Ishikawa (cell line): ENCODE results near the gene SORBS2.

Source experiments
- CEBPB ChIP-seq: IDR thresholded peaks from 2 replicates; pipeline ENCODE4 v1.6.1; 2012
- CREB1 ChIP-seq: IDR thresholded peaks from 2 replicates; pipeline ENCODE4 v1.6.1; 2012; ENCODE audit warnings: low read depth
- EGR1 ChIP-seq: IDR thresholded peaks from 2 replicates; pipeline ENCODE4 v1.6.1; 2012
- EP300 ChIP-seq: IDR thresholded peaks from 2 replicates; pipeline ENCODE4 v1.6.1; 2012; ENCODE audit warnings: borderline replicate concordance
- FOXM1 ChIP-seq: IDR thresholded peaks from 2 replicates; pipeline ENCODE4 v1.6.1; 2012; ENCODE audit warnings: low read depth, borderline replicate concordance
- NFIC ChIP-seq: IDR thresholded peaks from 2 replicates; pipeline ENCODE4 v1.6.1; 2012
- RAD21 ChIP-seq: IDR thresholded peaks from 2 replicates; pipeline ENCODE4 v1.6.1; 2012; ENCODE audit warnings: low read depth
- TAF1 ChIP-seq: IDR thresholded peaks from 2 replicates; pipeline ENCODE4 v1.6.1; 2012; ENCODE audit warnings: low read depth, mild to moderate bottlenecking
- TCF12 ChIP-seq: IDR thresholded peaks from 2 replicates; pipeline ENCODE4 v1.6.1; 2012; ENCODE audit warnings: low read depth
- TEAD4 ChIP-seq: IDR thresholded peaks from 2 replicates; pipeline ENCODE4 v1.6.1; 2012
- USF1 ChIP-seq: IDR thresholded peaks from 2 replicates; pipeline ENCODE4 v1.6.1; 2012
- YY1 ChIP-seq: IDR thresholded peaks from 2 replicates; pipeline ENCODE4 v1.6.1; 2012; ENCODE audit warnings: low read depth
- ZBTB7A ChIP-seq: IDR thresholded peaks from 2 replicates; pipeline ENCODE4 v1.6.1; 2012; ENCODE audit warnings: low read depth
- TF ChIP-seq, protein P1 (sequence below): IDR thresholded peaks from 2 replicates; pipeline ENCODE4 v1.6.1; 2012; ENCODE audit warnings: low read depth, mild to moderate bottlenecking
- TF ChIP-seq, protein P2 (sequence below): IDR thresholded peaks from 2 replicates; pipeline ENCODE4 v1.6.1; 2012

Gene SORBS2

GRCh38 chr4:185562531-185562930 lies 249.5 kb downstream of the SORBS2 start:
- TF ChIP-seq TCF12 = no peak
- no peak for TF ChIP-seq CREB1
- TF ChIP-seq FOXM1 = no peak
- no peak for TF ChIP-seq EGR1
- no peak for TF ChIP-seq TAF1
- TF ChIP-seq ZBTB7A = no peak
- no peak for TF ChIP-seq EP300
- TF ChIP-seq CEBPB = no peak
- TF ChIP-seq RAD21 = no peak
- TF ChIP-seq, protein P1, sequence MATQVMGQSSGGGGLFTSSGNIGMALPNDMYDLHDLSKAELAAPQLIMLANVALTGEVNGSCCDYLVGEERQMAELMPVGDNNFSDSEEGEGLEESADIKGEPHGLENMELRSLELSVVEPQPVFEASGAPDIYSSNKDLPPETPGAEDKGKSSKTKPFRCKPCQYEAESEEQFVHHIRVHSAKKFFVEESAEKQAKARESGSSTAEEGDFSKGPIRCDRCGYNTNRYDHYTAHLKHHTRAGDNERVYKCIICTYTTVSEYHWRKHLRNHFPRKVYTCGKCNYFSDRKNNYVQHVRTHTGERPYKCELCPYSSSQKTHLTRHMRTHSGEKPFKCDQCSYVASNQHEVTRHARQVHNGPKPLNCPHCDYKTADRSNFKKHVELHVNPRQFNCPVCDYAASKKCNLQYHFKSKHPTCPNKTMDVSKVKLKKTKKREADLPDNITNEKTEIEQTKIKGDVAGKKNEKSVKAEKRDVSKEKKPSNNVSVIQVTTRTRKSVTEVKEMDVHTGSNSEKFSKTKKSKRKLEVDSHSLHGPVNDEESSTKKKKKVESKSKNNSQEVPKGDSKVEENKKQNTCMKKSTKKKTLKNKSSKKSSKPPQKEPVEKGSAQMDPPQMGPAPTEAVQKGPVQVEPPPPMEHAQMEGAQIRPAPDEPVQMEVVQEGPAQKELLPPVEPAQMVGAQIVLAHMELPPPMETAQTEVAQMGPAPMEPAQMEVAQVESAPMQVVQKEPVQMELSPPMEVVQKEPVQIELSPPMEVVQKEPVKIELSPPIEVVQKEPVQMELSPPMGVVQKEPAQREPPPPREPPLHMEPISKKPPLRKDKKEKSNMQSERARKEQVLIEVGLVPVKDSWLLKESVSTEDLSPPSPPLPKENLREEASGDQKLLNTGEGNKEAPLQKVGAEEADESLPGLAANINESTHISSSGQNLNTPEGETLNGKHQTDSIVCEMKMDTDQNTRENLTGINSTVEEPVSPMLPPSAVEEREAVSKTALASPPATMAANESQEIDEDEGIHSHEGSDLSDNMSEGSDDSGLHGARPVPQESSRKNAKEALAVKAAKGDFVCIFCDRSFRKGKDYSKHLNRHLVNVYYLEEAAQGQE = no peak
- no peak for TF ChIP-seq YY1
- TF ChIP-seq, protein P2, sequence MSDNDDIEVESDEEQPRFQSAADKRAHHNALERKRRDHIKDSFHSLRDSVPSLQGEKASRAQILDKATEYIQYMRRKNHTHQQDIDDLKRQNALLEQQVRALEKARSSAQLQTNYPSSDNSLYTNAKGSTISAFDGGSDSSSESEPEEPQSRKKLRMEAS = no peak
- TF ChIP-seq USF1 = no peak
- TF ChIP-seq TEAD4 = no peak
- no peak for TF ChIP-seq NFIC

- TF ChIP-seq, protein P1 = no peak
- TF ChIP-seq, protein P2 = no peak
- no peak for TF ChIP-seq EGR1
- TF ChIP-seq NFIC = no peak
- no peak for TF ChIP-seq YY1
- TF ChIP-seq CREB1 = no peak
- no peak for TF ChIP-seq CEBPB
- no peak for TF ChIP-seq ZBTB7A
- TF ChIP-seq USF1 = no peak
- no peak for TF ChIP-seq EP300
- TF ChIP-seq RAD21 = no peak
- no peak for TF ChIP-seq TAF1
- no peak for TF ChIP-seq FOXM1
- TF ChIP-seq TCF12 = no peak
- TF ChIP-seq TEAD4 = no peak
Observed at GRCh38 chr4:185560316-185560715, 251.7 kb downstream of the SORBS2 start.

DNA sequence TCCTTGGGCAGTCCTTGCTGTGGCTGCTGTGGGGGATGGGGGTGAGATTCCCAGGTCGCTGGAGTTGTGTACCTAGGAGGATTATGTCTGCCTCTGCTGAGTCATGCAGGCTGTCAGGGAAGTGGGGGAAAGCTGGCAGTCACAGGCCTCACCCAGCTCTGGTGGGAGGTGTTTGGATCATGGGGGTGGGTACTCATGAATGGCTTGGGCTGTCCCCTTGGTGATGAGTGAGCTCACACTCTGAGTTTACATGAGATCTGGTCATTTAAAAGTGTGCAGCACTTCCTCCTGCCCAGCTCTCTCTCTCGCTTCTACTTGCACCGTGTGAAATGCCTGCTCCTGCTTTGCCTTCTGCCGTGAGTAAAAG lies 252.1 kb downstream of the SORBS2 start:
- TF ChIP-seq YY1 (no peak), TEAD4 (no peak), TAF1 (no peak), CREB1 (no peak), EGR1 (no peak), RAD21 (no peak), CEBPB (no peak), EP300 (no peak), ZBTB7A (no peak)
- TF ChIP-seq, protein P2 = no peak
- TF ChIP-seq, protein P1 = no peak

- TF ChIP-seq EGR1 (no peak), YY1 (no peak), FOXM1 (no peak), TEAD4 (no peak), USF1 (no peak)
Observed at GRCh38 chr4:185554365-185555126, 257.4 kb downstream of the SORBS2 start.
